HEK293 (cell line): ENCODE measurements around the gene ALDH4A1.

ENCODE experiments used
- CTCF ChIA-PET: fragments of 350-600 bp; formaldehyde crosslinking; extraction: SDS; loops from one replicate; lab custom pipeline; 2021; ENCODE audit warnings: antibody characterized with exemption; lab: Yijun Ruan, JAX
- POLR2A ChIA-PET: fragments of 300-600 bp; formaldehyde crosslinking; extraction: SDS; loops from one replicate; lab custom pipeline; 2020; ENCODE audit warnings: antibody characterized with exemption, inconsistent platforms; lab: Yijun Ruan, JAX
- H3K27ac ChIP-seq: fragments of 200-500 bp; sonication (Bioruptor generic); 2 replicates; pipeline ENCODE4 v1.5.1; 2014; ENCODE audit warnings: low read depth, low read length, control low read depth, inconsistent platforms; ENCODE audit errors: extremely low read depth
- H3K36me3 ChIP-seq, 2 experiments: fragments of 200-500 bp in 1 of 2; sonication (Bioruptor generic) in 1 of 2; 1 replicate in 1 of 2; 2 replicates in 1 of 2; pipeline ENCODE4 v1.5.1; 2014 to 2017; ENCODE audit warnings: inconsistent platforms in 2 of 2, low read length in 2 of 2; ENCODE audit not compliant: control insufficient read depth in 2 of 2, insufficient read depth in 1 of 2
- H3K4me1 ChIP-seq: fragments of 200-500 bp; sonication (Bioruptor generic); 2 replicates; pipeline ENCODE4 v1.5.1; 2014; ENCODE audit warnings: mild to moderate bottlenecking, low read length, inconsistent platforms; ENCODE audit not compliant: control insufficient read depth, insufficient read depth
- H3K4me3 ChIP-seq: 2 replicates; pipeline ENCODE4 v1.5.1; 2011; ENCODE audit warnings: low read depth, mild to moderate bottlenecking, control low read depth, low read length, moderate library complexity
- H3K9me3 ChIP-seq: fragments of 200-500 bp; sonication (Bioruptor generic); 2 replicates; pipeline ENCODE4 v1.5.1; 2014; ENCODE audit warnings: low read depth, low read length, inconsistent platforms; ENCODE audit not compliant: control insufficient read depth, insufficient read depth
- BCL11A ChIP-seq: fragments of 450-650 bp; formaldehyde crosslinking; IDR thresholded peaks from 2 replicates; pipeline ENCODE4 v1.5.1; 2016; ENCODE audit warnings: low read depth, missing biosample characterization, missing genetic modification characterization
- HIC1 ChIP-seq: fragments of 450-650 bp; formaldehyde crosslinking; IDR thresholded peaks from 2 replicates; pipeline ENCODE4 v1.5.1; 2016; ENCODE audit warnings: missing biosample characterization, missing genetic modification characterization
- KLF8 ChIP-seq: fragments of 450-650 bp; formaldehyde crosslinking; IDR thresholded peaks from 2 replicates; pipeline ENCODE4 v1.5.1; 2016; ENCODE audit warnings: missing biosample characterization, missing genetic modification characterization
- SCRT2 ChIP-seq: fragments of 450-650 bp; formaldehyde crosslinking; IDR thresholded peaks from 2 replicates; pipeline ENCODE4 v1.5.1; 2016; ENCODE audit warnings: missing biosample characterization, missing genetic modification characterization
- SP7 ChIP-seq: fragments of 450-650 bp; formaldehyde crosslinking; IDR thresholded peaks from 2 replicates; pipeline ENCODE4 v1.5.1; 2016; ENCODE audit warnings: missing biosample characterization, missing genetic modification characterization
- ZIC2 ChIP-seq: fragments of 450-650 bp; formaldehyde crosslinking; IDR thresholded peaks from 2 replicates; pipeline ENCODE4 v1.5.1; 2016; ENCODE audit warnings: missing biosample characterization, missing genetic modification characterization
- ZNF148 ChIP-seq: fragments of 450-650 bp; formaldehyde crosslinking; IDR thresholded peaks from 2 replicates; pipeline ENCODE4 v1.5.0; 2017; ENCODE audit warnings: missing biosample characterization, missing genetic modification characterization, borderline replicate concordance
- ZNF157 ChIP-seq: fragments of 450-650 bp; formaldehyde crosslinking; IDR thresholded peaks from 2 replicates; pipeline ENCODE4 v1.5.1; 2016; ENCODE audit warnings: missing biosample characterization, missing genetic modification characterization
- ZNF175 ChIP-seq: fragments of 450-650 bp; formaldehyde crosslinking; IDR thresholded peaks from 2 replicates; pipeline ENCODE4 v1.5.1; 2016; ENCODE audit warnings: missing biosample characterization, missing genetic modification characterization
- ZNF214 ChIP-seq: fragments of 450-650 bp; formaldehyde crosslinking; IDR thresholded peaks from 2 replicates; pipeline ENCODE4 v1.5.1; 2017; ENCODE audit warnings: missing biosample characterization, mild to moderate bottlenecking, missing genetic modification characterization, borderline replicate concordance
- ZNF223 ChIP-seq: fragments of 450-650 bp; formaldehyde crosslinking; IDR thresholded peaks from 2 replicates; pipeline ENCODE4 v1.5.1; 2016; ENCODE audit warnings: missing biosample characterization, missing genetic modification characterization
- ZNF239 ChIP-seq: fragments of 450-650 bp; formaldehyde crosslinking; IDR thresholded peaks from 2 replicates; pipeline ENCODE4 v1.5.1; 2016; ENCODE audit warnings: missing biosample characterization, missing genetic modification characterization
- ZNF324 ChIP-seq: fragments of 450-650 bp; formaldehyde crosslinking; IDR thresholded peaks from 2 replicates; pipeline ENCODE4 v1.5.1; 2016; ENCODE audit warnings: missing biosample characterization, missing genetic modification characterization
- ZNF354C ChIP-seq: fragments of 450-650 bp; formaldehyde crosslinking; IDR thresholded peaks from 2 replicates; pipeline ENCODE4 v1.5.1; 2016; ENCODE audit warnings: missing biosample characterization, missing genetic modification characterization, low read depth, borderline replicate concordance
- ZNF423 ChIP-seq: fragments of 450-650 bp; formaldehyde crosslinking; IDR thresholded peaks from 2 replicates; pipeline ENCODE4 v1.5.1; 2016; ENCODE audit warnings: missing biosample characterization, missing genetic modification characterization
- ZNF48 ChIP-seq: fragments of 450-650 bp; formaldehyde crosslinking; IDR thresholded peaks from 2 replicates; pipeline ENCODE4 v1.5.1; 2016; ENCODE audit warnings: missing biosample characterization, missing genetic modification characterization
- ZNF510 ChIP-seq: fragments of 450-650 bp; formaldehyde crosslinking; IDR thresholded peaks from 2 replicates; pipeline ENCODE4 v1.5.1; 2018; ENCODE audit warnings: mild to moderate bottlenecking, missing genetic modification characterization, missing biosample characterization; ENCODE audit not compliant: insufficient replicate concordance
- ZNF521 ChIP-seq: fragments of 450-650 bp; formaldehyde crosslinking; IDR thresholded peaks from 2 replicates; pipeline ENCODE4 v1.5.1; 2017; ENCODE audit warnings: missing biosample characterization, mild to moderate bottlenecking, missing genetic modification characterization
- ZNF654 ChIP-seq: fragments of 450-650 bp; formaldehyde crosslinking; IDR thresholded peaks from 2 replicates; pipeline ENCODE4 v1.5.1; 2016; ENCODE audit warnings: low read depth, missing biosample characterization, missing genetic modification characterization
- ZNF670 ChIP-seq: fragments of 450-650 bp; formaldehyde crosslinking; IDR thresholded peaks from 2 replicates; pipeline ENCODE4 v1.5.1; 2016; ENCODE audit warnings: missing biosample characterization, missing genetic modification characterization, low read depth
- ZNF747 ChIP-seq: fragments of 450-650 bp; formaldehyde crosslinking; IDR thresholded peaks from 2 replicates; pipeline ENCODE4 v1.5.1; 2016; ENCODE audit warnings: missing biosample characterization, missing genetic modification characterization
- ZNF76 ChIP-seq: fragments of 450-650 bp; formaldehyde crosslinking; IDR thresholded peaks from 2 replicates; pipeline ENCODE4; 2016; ENCODE audit warnings: low read depth, missing biosample characterization, missing genetic modification characterization, borderline replicate concordance
- TF ChIP-seq, protein P1 (sequence below): fragments of 450-650 bp; formaldehyde crosslinking; IDR thresholded peaks from 2 replicates; pipeline ENCODE4 v1.5.1; 2016; ENCODE audit warnings: missing biosample characterization, missing genetic modification characterization, borderline replicate concordance
- TF ChIP-seq, protein P2 (sequence below): fragments of 450-650 bp; IDR thresholded peaks from 2 replicates; pipeline ENCODE4 v1.5.1; 2018; ENCODE audit warnings: missing biosample characterization, missing genetic modification characterization
- TF ChIP-seq, protein P3 (sequence below): fragments of 450-650 bp; formaldehyde crosslinking; IDR thresholded peaks from 2 replicates; pipeline ENCODE4 v1.5.1; 2016; ENCODE audit warnings: missing biosample characterization, missing genetic modification characterization
- TF ChIP-seq, protein P4 (sequence below): fragments of 450-650 bp; formaldehyde crosslinking; IDR thresholded peaks from 2 replicates; pipeline ENCODE4 v1.5.1; 2016; ENCODE audit warnings: missing biosample characterization, missing genetic modification characterization

ALDH4A1 gene

GRCh38 chr1:18858070-18858688, 44.2 kb downstream of the ALDH4A1 start:
- ChIA-PET CTCF (no interaction called here), POLR2A (no interaction called here)
- Histone ChIP-seq H3K27ac (no peak overlapping the region), H3K4me1 (no peaks in the 10 kb centered on the region), H3K9me3 (no peaks in the 10 kb centered on the region), H3K4me3 (no peak overlapping the region), H3K36me3 (no peaks in the 10 kb centered on the region)
- TF ChIP-seq ZNF354C (tag by site-specific recombination) (no peak), ZNF747 (tag by site-specific recombination) (no peak), ZIC2 (tag by site-specific recombination) (no peak), ZNF175 (tag by site-specific recombination) (no peak), SP7 (tag by site-specific recombination) (no peak), ZNF423 (tag by site-specific recombination) (no peak), HIC1 (tag by site-specific recombination) (no peak), ZNF510 (tag by site-specific recombination) (no peak), ZNF157 (tag by site-specific recombination) (no peak), ZNF148 (tag by site-specific recombination) (peak; percentile 13; the same call in 1 of the 2 replicates), BCL11A (no peak), ZNF76 (tag by site-specific recombination) (no peak), SCRT2 (tag by site-specific recombination) (no peak), ZNF239 (tag by site-specific recombination) (peak; percentile 40; the same call in 1 of the 2 replicates), ZNF223 (tag by site-specific recombination) (no peak), KLF8 (tag by site-specific recombination) (no peak), ZNF48 (tag by site-specific recombination) (no peak), ZNF670 (tag by site-specific recombination) (peak; percentile 40; the same call in 1 of the 2 replicates), ZNF521 (peak; percentile 37; the same call in 1 of the 2 replicates), ZNF214 (no peak), ZNF654 (tag by site-specific recombination) (no peak), ZNF324 (tag by site-specific recombination) (no peak)
- TF ChIP-seq, protein P1, sequence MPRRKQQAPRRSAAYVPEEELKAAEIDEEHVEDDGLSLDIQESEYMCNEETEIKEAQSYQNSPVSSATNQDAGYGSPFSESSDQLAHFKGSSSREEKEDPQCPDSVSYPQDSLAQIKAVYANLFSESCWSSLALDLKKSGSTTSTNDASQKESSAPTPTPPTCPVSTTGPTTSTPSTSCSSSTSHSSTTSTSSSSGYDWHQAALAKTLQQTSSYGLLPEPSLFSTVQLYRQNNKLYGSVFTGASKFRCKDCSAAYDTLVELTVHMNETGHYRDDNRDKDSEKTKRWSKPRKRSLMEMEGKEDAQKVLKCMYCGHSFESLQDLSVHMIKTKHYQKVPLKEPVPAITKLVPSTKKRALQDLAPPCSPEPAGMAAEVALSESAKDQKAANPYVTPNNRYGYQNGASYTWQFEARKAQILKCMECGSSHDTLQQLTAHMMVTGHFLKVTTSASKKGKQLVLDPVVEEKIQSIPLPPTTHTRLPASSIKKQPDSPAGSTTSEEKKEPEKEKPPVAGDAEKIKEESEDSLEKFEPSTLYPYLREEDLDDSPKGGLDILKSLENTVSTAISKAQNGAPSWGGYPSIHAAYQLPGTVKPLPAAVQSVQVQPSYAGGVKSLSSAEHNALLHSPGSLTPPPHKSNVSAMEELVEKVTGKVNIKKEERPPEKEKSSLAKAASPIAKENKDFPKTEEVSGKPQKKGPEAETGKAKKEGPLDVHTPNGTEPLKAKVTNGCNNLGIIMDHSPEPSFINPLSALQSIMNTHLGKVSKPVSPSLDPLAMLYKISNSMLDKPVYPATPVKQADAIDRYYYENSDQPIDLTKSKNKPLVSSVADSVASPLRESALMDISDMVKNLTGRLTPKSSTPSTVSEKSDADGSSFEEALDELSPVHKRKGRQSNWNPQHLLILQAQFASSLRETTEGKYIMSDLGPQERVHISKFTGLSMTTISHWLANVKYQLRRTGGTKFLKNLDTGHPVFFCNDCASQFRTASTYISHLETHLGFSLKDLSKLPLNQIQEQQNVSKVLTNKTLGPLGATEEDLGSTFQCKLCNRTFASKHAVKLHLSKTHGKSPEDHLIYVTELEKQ = no peak
- TF ChIP-seq, protein P2, sequence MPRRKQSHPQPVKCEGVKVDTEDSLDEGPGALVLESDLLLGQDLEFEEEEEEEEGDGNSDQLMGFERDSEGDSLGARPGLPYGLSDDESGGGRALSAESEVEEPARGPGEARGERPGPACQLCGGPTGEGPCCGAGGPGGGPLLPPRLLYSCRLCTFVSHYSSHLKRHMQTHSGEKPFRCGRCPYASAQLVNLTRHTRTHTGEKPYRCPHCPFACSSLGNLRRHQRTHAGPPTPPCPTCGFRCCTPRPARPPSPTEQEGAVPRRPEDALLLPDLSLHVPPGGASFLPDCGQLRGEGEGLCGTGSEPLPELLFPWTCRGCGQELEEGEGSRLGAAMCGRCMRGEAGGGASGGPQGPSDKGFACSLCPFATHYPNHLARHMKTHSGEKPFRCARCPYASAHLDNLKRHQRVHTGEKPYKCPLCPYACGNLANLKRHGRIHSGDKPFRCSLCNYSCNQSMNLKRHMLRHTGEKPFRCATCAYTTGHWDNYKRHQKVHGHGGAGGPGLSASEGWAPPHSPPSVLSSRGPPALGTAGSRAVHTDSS (tag by site-specific recombination) = peak; percentile 89
- TF ChIP-seq, protein P3, sequence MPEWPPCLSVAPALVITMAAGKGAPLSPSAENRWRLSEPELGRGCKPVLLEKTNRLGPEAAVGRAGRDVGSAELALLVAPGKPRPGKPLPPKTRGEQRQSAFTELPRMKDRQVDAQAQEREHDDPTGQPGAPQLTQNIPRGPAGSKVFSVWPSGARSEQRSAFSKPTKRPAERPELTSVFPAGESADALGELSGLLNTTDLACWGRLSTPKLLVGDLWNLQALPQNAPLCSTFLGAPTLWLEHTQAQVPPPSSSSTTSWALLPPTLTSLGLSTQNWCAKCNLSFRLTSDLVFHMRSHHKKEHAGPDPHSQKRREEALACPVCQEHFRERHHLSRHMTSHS = no peak
- TF ChIP-seq, protein P4, sequence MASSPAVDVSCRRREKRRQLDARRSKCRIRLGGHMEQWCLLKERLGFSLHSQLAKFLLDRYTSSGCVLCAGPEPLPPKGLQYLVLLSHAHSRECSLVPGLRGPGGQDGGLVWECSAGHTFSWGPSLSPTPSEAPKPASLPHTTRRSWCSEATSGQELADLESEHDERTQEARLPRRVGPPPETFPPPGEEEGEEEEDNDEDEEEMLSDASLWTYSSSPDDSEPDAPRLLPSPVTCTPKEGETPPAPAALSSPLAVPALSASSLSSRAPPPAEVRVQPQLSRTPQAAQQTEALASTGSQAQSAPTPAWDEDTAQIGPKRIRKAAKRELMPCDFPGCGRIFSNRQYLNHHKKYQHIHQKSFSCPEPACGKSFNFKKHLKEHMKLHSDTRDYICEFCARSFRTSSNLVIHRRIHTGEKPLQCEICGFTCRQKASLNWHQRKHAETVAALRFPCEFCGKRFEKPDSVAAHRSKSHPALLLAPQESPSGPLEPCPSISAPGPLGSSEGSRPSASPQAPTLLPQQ = no peak
